ENCODE results near the gene AGPAT4.

AGPAT4 gene

GRCh38 chr6:161162722-161163121, 111.1 kb downstream of the AGPAT4 start:
- no peak for DNase-seq

DNA sequence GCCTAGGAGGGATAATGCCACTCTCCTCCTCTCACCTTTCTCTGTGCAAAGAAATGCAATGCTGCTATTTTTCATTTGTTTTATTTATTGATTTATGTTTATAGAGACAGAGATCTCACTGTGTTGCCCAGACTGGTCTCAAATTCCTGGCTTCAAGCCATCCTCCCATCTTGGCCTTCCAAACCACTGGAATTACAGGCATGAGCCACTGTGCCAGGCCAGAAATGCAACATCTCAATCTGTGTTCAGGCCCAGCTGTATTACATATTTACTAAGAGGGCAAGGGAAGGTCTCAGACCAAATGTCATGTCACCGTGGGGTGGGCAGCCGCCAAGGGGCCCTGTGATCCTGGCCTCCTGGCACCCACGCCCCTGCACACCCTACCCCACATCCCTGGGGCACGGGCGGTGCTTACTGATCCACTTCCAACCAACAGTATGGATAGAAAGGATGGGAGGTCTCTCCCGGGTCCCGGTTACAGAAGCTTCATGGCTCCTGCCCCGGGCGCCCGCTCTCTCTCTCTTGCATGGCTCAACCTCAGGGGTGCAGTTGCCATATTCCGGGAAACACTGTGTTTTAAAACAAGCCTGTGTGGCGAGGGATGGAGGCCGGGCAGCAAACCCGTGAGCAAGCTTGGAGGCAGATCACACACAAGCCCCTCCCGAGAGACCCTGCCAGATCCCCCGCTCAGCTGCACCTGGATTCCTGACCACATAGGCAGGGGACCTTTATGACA, 111.8 kb downstream of the AGPAT4 start:
- no peak for DNase-seq

GRCh38 chr6:161161121-161161520, 112.7 kb downstream of the AGPAT4 start:
- DNase-seq, result no peak

DNA sequence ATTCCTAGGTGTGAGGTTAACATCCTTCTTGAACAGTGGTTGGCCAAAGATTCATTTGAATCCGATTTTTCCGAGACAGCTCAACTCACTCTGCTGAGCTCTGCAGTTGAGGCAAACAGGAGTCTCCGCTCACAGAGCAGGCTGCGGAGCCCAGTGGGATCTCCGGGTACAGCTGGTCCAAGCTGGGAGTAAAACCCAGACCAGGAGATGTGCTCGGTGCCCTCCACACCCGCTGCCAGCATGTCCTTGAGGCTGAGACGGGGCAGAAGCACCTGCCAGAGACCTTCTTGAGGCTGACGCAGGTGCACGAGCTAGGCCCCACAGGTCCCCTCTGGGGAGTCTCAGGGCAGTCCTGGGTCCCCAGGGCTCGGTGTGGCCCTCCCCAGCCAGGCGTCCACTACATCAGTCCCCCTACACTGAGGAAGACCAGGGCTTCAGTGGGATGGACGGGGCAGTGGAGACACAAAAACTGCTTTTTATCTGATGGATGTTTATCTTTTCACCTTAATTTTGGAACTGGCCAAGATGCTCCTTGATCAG, 119.0 kb downstream of the AGPAT4 start:
- DNase-seq, result no peak

- DNase-seq, result no peak
Measured at GRCh38 chr6:161153725-161154124, 120.1 kb downstream of the AGPAT4 start.

- peak in 1 of 2 experiments; percentile 21 for DNase-seq
Measured at GRCh38 chr6:161152907-161153662, 120.8 kb downstream of the AGPAT4 start.

DNA sequence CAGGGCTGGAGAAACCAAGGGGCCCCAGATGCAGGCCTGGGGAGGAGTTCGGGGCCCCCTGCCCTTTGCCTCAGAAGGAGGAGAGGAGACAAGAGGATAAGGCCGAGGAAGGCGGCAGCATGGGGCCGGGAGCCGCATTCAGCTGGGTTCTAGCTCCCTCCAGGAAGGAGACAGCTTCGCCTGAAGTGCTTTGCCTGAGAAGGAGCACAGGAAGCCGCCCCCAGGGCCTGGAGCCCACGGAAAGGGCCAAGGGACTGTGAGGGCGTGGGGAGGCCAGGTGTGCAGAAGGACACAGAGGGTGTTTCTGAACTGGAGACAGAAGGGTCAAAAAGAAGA, 121.4 kb downstream of the AGPAT4 start:
- no peak for DNase-seq

- DNase-seq, result no peak
Measured at GRCh38 chr6:161151660-161152526, 122.0 kb downstream of the AGPAT4 start.

- DNase-seq, result no peak
Measured at GRCh38 chr6:161151059-161151645, 122.7 kb downstream of the AGPAT4 start.

GRCh38 chr6:161150566-161150965, 123.3 kb downstream of the AGPAT4 start:
- no peak for DNase-seq

DNA sequence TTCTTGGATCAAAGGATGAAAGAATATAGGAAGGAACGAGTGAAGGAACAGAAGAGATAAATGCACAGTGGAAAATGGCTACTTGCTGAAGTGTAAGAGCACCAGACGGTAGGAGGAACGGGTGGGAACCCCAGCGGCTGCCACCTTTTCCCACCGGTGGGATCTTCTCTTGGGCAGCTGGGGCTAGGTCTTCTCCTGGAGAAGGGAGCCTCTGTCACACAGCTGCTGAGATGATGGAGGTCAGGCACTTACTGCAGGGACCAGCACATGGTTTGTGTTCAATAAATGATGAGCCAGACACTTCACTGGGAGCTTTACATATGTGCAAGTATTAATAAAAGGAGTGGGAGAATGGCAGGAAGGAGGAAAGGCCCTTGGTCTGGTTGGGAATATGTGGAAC, 123.7 kb downstream of the AGPAT4 start:
- no peak for DNase-seq

DNA sequence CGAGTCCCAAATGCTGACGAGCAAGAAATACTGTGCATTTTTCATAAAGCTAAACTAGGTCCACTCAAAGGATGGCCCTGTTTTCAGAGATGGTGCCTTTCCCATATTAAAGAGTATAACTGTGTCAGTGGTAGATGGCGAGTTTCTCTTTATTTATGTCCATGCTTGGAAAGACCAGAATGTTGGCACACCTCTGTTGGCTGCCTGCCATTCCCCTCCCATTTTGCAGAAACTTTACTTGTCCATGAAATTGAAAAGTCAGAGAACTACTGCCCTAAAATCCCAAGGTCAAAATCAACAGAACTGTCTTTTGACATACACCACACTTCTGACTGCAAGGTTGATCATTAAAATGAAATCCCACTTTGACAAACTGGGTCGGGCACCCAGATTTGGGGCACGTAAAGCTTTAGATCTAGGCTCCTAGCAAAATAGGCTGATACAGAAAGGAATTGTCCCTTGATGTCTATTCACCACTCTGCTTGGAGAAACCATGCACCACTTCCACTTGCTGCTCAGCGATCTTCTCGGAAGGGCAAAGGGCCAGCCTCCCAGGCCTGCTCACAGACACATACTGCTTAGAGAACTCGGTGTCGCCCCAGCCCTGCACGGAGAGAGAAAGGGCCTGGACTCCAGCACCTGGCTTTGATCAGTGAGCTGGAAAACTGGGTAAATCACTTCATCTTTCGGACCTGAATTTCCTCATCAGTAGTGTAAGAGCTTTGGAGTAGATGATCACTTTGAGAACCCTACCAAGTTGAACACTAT, 130.0 kb downstream of the AGPAT4 start:
- no peak for DNase-seq

DNA sequence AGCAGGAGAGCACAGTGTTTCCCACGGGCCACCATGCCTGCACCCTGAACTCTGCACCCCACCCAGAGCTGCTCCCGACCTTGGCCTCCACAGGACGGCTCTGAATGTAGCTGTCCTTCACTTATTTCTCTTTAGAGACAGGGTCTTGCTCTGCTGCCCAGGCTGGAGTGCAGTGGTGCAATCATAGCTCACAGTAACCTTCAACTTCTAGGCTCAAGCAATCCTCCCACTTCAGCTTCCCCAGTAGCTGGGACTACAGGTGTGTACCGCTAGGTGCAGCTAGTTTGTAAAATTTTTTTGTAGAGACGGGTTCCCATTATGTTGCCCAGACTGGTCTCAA, 130.9 kb downstream of the AGPAT4 start:
- no peak for DNase-seq

- DNase-seq, result no peak
Measured at GRCh38 chr6:161141173-161141572, 132.7 kb downstream of the AGPAT4 start.

GRCh38 chr6:161140554-161140875, 133.3 kb downstream of the AGPAT4 start:
- no peak for DNase-seq

DNA sequence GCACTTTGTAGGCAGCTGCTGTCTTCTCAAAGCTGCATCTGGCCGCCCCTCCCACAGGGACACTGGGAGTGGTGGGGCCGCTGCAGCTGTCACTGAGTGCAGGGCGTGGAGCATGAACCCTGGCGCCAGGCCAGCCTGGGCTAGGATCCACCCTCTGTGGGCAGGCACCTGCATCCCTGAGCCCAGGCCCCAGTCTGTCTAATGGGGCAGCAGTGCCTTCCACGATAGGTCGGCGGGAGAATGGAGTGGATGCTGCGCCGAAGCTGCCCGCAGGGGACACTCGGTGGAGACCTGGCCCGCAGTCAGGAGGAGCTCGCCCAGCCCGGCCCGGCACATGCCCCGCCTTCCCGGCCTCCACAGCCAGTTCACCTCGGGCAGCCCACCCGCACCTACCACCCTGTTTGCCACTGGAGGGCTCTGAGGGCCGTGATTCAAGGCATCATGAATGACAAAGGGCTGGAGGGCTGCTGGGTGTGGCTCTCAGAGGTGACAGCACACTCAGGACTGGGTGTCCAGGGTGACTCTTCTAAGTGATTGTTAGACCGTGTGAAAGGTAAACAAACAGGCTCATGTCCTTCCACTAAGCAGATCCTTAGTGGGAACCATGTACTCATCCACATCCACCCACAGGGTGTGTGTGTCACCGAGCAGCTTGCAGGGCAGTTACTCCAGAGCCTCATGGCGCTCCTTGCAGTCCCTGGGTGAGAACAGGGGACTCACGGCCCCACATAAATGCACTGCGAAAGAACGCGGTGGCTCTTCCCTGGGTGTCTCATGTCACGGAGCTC, 133.9 kb downstream of the AGPAT4 start:
- DNase-seq, result no peak

- no peak for DNase-seq
Measured at GRCh38 chr6:161139304-161139765, 134.5 kb downstream of the AGPAT4 start.

DNA sequence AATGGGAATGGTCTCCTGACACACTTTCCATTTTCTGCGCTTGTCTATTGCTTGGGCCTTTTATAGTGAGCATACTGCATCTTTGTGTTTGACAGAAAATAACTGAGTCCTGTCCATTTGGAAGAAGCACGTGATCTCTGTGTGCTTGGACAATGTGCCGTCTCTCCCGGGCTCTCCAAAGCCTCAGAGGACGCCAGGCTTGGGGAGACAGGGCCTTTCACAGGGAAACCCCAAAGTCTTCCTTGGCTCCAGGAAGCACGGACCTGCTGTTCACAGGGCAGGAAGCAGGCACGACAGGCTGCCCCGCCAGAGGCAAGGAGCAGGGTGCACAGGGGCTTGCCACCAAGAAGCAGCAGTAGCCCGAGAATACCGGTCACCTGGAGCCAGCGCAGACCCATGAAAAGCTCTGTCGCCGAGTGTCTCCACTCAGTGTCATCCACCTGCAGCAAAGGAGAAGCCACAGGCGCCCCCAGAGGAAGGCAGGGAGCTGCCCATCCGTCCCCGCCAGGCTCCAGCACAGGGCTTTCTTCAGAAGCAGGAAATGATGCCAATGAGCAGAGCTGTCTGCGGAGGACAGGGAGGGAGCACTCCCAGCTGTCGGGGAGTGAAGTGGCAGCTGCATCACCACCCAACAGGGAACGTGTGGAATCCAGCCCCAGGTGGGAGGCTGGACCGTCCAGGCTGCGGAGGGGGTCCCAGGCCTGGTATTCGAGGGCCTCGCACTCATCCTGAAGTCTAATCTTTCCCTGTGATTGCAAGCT, 135.1 kb downstream of the AGPAT4 start:
- DNase-seq, result no peak

DNA sequence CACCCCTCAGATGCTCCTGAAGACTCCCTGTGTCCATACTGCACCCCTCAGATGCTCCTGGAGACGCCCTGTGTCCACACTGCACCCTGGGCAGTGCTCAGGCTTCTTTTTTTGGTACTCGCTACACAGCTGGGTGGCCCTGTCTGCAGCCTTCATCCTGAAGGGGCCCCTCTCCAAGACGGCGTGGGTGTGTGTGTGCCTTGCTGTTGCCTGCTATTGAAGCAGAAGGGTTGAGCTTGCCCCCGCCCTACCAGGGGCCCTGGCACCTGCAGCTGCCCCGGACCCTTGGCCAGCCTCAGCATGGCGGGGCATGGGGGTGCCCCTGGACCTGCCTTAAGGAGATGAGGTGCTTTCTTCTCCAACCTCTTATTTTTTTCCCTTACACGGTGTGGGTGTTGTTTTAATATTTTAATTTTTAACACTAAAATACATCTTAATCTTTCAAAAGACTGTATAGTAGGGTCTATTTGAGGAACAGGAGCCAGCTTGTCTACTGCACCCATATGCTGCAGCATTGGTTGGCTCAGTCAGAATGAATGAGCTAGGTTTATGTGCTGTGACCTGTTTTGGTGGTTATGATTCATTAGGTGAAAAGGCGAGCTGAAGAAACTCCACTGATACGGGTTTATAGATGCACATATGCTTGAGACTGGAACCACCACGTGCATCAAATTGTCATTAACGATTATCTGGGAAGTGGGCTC, 135.9 kb downstream of the AGPAT4 start:
- no peak for DNase-seq

- no peak for DNase-seq
Measured at GRCh38 chr6:161137320-161137719, 136.5 kb downstream of the AGPAT4 start.
